HEK293 (cell line): Measurements from ENCODE around the gene CSTPP1.

Experiments
- TRIM28 ChIP-seq: IDR thresholded peaks from 2 replicates; pipeline ENCODE4 v1.6.1; 2011; ENCODE audit warnings: low read length, control low read depth, borderline replicate concordance
- ZNF121 ChIP-seq: fragments of 450-650 bp; formaldehyde crosslinking; IDR thresholded peaks from 2 replicates; pipeline ENCODE4 v1.5.1; 2016; ENCODE audit warnings: missing biosample characterization, missing genetic modification characterization
- ZNF211 ChIP-seq: fragments of 450-650 bp; formaldehyde crosslinking; IDR thresholded peaks from 2 replicates; pipeline ENCODE4 v1.5.1; 2016; ENCODE audit warnings: low read depth, missing biosample characterization, missing genetic modification characterization
- TF ChIP-seq, protein P1 (sequence below): fragments of 450-650 bp; formaldehyde crosslinking; IDR thresholded peaks from 2 replicates; pipeline ENCODE4 v1.5.1; 2016; ENCODE audit warnings: missing biosample characterization, missing genetic modification characterization

DNA sequence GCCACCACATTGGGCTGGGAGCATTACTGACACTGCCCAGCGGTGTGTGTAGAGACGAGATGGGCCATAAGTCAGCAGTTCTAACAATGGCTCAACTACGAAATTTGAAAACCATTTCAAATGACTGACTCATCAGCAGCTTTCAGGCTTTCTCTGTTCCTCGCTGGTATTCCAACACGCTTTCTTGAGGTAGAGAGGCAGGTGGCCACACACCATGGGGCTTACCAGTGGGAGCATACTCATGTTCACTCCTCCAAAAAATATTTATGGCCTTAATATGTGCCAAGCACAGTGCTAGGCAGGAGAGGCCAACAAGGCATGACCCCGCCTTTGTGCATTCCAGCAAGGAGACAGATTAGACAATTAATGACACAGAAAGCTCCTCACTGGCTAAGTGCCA, 219.8 kb downstream of the CSTPP1 start:
- no peak for TF ChIP-seq ZNF121 (tag by site-specific recombination)
- no peak for TF ChIP-seq TRIM28
- no peak for TF ChIP-seq ZNF211 (tag by site-specific recombination)
- TF ChIP-seq, protein P1, sequence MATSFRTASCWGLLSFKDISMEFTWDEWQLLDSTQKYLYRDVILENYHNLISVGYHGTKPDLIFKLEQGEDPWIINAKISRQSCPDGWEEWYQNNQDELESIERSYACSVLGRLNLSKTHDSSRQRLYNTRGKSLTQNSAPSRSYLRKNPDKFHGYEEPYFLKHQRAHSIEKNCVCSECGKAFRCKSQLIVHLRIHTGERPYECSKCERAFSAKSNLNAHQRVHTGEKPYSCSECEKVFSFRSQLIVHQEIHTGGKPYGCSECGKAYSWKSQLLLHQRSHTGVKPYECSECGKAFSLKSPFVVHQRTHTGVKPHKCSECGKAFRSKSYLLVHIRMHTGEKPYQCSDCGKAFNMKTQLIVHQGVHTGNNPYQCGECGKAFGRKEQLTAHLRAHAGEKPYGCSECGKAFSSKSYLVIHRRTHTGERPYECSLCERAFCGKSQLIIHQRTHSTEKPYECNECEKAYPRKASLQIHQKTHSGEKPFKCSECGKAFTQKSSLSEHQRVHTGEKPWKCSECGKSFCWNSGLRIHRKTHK (tag by site-specific recombination) = no peak
